HepG2 (cell line): ENCODE measurements around the gene PDK2. TPM values are rescaled to one million over a fixed set of nuclear protein-coding genes. Genes with fewer than 3 reads are reported as not detected.

ENCODE experiments used
- BCL6 ChIP-seq: IDR thresholded peaks from 2 replicates; pipeline ENCODE4 v1.6.1; 2016; ENCODE audit warnings: missing genetic modification reagents, missing compliant biosample characterization
- BORCS8-MEF2B ChIP-seq: sonication (generic); formaldehyde crosslinking; IDR thresholded peaks from 2 replicates; pipeline ENCODE4 v1.8.0; 2022; ENCODE audit warnings: mild to moderate bottlenecking, missing genetic modification reagents
- ESRRA ChIP-seq: sonication (generic); formaldehyde crosslinking; IDR thresholded peaks from 2 replicates; pipeline ENCODE4 v1.5.1; 2020; ENCODE audit warnings: mild to moderate bottlenecking, low read depth, missing genetic modification reagents
- FLYWCH1 ChIP-seq: sonication (generic); formaldehyde crosslinking; IDR thresholded peaks from 2 replicates; pipeline ENCODE4 v1.8.1; 2023; ENCODE audit warnings: mild to moderate bottlenecking, missing genetic modification reagents
- GPN1 ChIP-seq: sonication (generic); formaldehyde crosslinking; IDR thresholded peaks from 2 replicates; pipeline ENCODE4 v1.5.1; 2020; ENCODE audit warnings: missing genetic modification reagents, borderline replicate concordance
- HNRNPK ChIP-seq: fragments of 200-400 bp; formaldehyde crosslinking; IDR thresholded peaks from 2 replicates; pipeline ENCODE4 v1.6.1; 2018; ENCODE audit warnings: low read length, low read depth, moderate library complexity, mild to moderate bottlenecking; ENCODE audit not compliant: poor library complexity, severe bottlenecking
- MYC ChIP-seq: sonication (generic); formaldehyde crosslinking; IDR thresholded peaks from 2 replicates; pipeline ENCODE4 v1.9.0; 2021; ENCODE audit warnings: missing genetic modification reagents, borderline replicate concordance
- PRMT3 ChIP-seq: sonication (generic); formaldehyde crosslinking; IDR thresholded peaks from 2 replicates; pipeline ENCODE4 v1.8.1; 2022; ENCODE audit warnings: low read depth, mild to moderate bottlenecking, moderate library complexity, missing genetic modification reagents, borderline replicate concordance
- SALL2 ChIP-seq: sonication (generic); formaldehyde crosslinking; IDR thresholded peaks from 2 replicates; pipeline ENCODE4 v1.8.1; 2023; ENCODE audit warnings: mild to moderate bottlenecking, missing genetic modification reagents, inconsistent platforms
- SAP130 ChIP-seq: IDR thresholded peaks from 2 replicates; pipeline ENCODE4 v1.6.1; 2016; ENCODE audit warnings: low read depth
- ZFP90 ChIP-seq: sonication (generic); formaldehyde crosslinking; IDR thresholded peaks from 2 replicates; pipeline ENCODE4 v1.8.0; 2022; ENCODE audit warnings: missing genetic modification reagents, mild to moderate bottlenecking, inconsistent platforms, borderline replicate concordance
- ZNF138 ChIP-seq: sonication (generic); formaldehyde crosslinking; IDR thresholded peaks from 2 replicates; pipeline ENCODE4 v1.5.0; 2020; ENCODE audit warnings: mild to moderate bottlenecking, low read depth, missing genetic modification reagents
- ZNF432 ChIP-seq: sonication (generic); formaldehyde crosslinking; IDR thresholded peaks from 2 replicates; pipeline ENCODE4 v1.5.0; 2020; ENCODE audit warnings: missing genetic modification reagents, mild to moderate bottlenecking, borderline replicate concordance
- ZNF580 ChIP-seq: IDR thresholded peaks from 2 replicates; pipeline ENCODE4 v1.6.1; 2016; ENCODE audit warnings: low read depth, borderline replicate concordance
- ZNF598 ChIP-seq: sonication (generic); formaldehyde crosslinking; IDR thresholded peaks from 2 replicates; pipeline ENCODE4 v1.5.1; 2020; ENCODE audit warnings: mild to moderate bottlenecking, missing genetic modification reagents, borderline replicate concordance
- ZNF629 ChIP-seq: sonication (generic); formaldehyde crosslinking; conservative IDR thresholded peaks from 2 replicates; pipeline ENCODE4 v1.5.0; 2020; ENCODE audit warnings: missing genetic modification reagents
- polyA plus RNA-seq, 8 experiments: library from polyadenylated mRNA; depleted of rRNA in 3 of 8; stranded (reverse) in 7 of 8; unstranded in 1 of 8; fragments of >200 nt; fragmentation: Illumina TruSeq in 4 of 8; extraction: Trizol in 4 of 8; gene quantifications; 2 replicates each; pipeline versions ENCODE4 v1.2.1 to v1.2.3, GENCODE V29; 2011 to 2016; ENCODE audit warnings: low read depth in 4 of 8, missing spikeins in 1 of 8, mixed read lengths in 1 of 8; ENCODE audit not compliant: insufficient read depth in 1 of 8
- total RNA-seq, 5 experiments: library from RNA; depleted of rRNA; stranded (reverse); fragments of >200 nt; fragmentation: Illumina TruSeq; extraction: Trizol; gene quantifications; 2 replicates each; pipeline ENCODE4 v1.2.3, GENCODE V29; 2016; ENCODE audit warnings: low read depth in 1 of 5
- TF ChIP-seq, protein P1 (sequence below): sonication (generic); formaldehyde crosslinking; IDR thresholded peaks from 2 replicates; pipeline ENCODE4 v1.5.1; 2020; ENCODE audit warnings: missing genetic modification reagents, mild to moderate bottlenecking, borderline replicate concordance
- TF ChIP-seq, protein P2 (sequence below): sonication (generic); formaldehyde crosslinking; conservative IDR thresholded peaks from 2 replicates; pipeline ENCODE4 v1.4.0; 2020; ENCODE audit warnings: mild to moderate bottlenecking, missing genetic modification reagents, moderate library complexity
- TF ChIP-seq, protein P3 (sequence below): IDR thresholded peaks from 2 replicates; pipeline ENCODE4 v1.6.1; 2016; ENCODE audit warnings: missing biosample characterization, missing genetic modification reagents, low read depth
- TF ChIP-seq, protein P4 (sequence below): IDR thresholded peaks from 2 replicates; pipeline ENCODE4 v1.6.1; 2016; ENCODE audit warnings: mild to moderate bottlenecking

The PDK2 gene
- total and polyA plus RNA-seq, 2 of the 13 experiments (the other 11 are each of a cell fraction or from before 2014, with no cell fraction given) = 18.5 to 59.7 TPM

DNA sequence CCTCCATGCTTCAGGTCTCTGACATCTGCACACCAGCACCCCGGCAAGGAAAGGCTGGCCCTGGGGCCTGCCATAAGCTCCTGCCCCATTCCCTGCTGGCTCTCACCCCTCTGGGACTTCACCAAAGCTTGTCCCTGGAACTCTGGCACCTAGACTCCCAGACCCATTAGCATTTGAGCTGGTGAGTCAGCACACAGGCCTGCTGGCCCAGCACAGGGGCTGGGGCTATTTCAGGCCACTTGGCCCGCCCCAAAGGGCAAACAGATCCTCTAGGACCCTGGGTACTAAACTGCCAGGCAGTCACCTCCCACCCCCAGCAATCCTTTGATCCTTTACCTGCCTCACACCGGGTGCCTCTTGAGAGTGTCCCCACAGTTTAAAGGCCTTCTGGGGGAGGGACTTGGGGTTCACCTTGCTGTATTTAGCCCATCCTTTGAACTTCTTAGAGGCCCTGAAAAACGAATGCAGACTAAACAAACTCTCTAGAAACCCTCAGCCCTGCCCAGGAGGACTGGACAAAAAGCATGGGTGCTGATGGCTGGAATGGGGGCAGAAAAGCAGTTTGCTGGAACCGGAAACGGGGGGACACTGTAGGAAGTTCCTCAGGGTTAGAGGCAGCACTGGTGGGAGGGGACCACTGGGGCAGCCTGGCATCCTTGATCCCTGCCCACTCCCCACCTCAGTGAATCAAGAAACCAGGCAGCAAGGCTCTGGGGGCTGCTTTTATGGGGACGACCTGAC lies 38.0 kb downstream of the PDK2 start (continued):
- TF ChIP-seq, protein P1, sequence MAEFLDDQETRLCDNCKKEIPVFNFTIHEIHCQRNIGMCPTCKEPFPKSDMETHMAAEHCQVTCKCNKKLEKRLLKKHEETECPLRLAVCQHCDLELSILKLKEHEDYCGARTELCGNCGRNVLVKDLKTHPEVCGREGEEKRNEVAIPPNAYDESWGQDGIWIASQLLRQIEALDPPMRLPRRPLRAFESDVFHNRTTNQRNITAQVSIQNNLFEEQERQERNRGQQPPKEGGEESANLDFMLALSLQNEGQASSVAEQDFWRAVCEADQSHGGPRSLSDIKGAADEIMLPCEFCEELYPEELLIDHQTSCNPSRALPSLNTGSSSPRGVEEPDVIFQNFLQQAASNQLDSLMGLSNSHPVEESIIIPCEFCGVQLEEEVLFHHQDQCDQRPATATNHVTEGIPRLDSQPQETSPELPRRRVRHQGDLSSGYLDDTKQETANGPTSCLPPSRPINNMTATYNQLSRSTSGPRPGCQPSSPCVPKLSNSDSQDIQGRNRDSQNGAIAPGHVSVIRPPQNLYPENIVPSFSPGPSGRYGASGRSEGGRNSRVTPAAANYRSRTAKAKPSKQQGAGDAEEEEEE = no peak
- TF ChIP-seq ZNF138 (CRISPR knock-in tag) = no peak
- TF ChIP-seq SAP130 = peak; percentile 56
- no peak for TF ChIP-seq PRMT3 (CRISPR knock-in tag)
- TF ChIP-seq MYC (CRISPR knock-in tag) = peak; percentile 32; the same call in 1 of the 2 replicates
- peak; percentile 83 for TF ChIP-seq BCL6 (CRISPR knock-in tag)
- no peak for TF ChIP-seq SALL2
- no peak for TF ChIP-seq ZNF432
- TF ChIP-seq BORCS8-MEF2B = no peak
- no peak for TF ChIP-seq FLYWCH1 (CRISPR knock-in tag)
- TF ChIP-seq, protein P2, sequence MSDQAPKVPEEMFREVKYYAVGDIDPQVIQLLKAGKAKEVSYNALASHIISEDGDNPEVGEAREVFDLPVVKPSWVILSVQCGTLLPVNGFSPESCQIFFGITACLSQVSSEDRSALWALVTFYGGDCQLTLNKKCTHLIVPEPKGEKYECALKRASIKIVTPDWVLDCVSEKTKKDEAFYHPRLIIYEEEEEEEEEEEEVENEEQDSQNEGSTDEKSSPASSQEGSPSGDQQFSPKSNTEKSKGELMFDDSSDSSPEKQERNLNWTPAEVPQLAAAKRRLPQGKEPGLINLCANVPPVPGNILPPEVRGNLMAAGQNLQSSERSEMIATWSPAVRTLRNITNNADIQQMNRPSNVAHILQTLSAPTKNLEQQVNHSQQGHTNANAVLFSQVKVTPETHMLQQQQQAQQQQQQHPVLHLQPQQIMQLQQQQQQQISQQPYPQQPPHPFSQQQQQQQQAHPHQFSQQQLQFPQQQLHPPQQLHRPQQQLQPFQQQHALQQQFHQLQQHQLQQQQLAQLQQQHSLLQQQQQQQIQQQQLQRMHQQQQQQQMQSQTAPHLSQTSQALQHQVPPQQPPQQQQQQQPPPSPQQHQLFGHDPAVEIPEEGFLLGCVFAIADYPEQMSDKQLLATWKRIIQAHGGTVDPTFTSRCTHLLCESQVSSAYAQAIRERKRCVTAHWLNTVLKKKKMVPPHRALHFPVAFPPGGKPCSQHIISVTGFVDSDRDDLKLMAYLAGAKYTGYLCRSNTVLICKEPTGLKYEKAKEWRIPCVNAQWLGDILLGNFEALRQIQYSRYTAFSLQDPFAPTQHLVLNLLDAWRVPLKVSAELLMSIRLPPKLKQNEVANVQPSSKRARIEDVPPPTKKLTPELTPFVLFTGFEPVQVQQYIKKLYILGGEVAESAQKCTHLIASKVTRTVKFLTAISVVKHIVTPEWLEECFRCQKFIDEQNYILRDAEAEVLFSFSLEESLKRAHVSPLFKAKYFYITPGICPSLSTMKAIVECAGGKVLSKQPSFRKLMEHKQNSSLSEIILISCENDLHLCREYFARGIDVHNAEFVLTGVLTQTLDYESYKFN (CRISPR knock-in tag) = peak; percentile 77
- TF ChIP-seq ESRRA = no peak; the same call in 1 of the 2 replicates
- 0 out of 2 replicates have a peak, but pooled peaks have one; percentile 15 for TF ChIP-seq ZNF629
- TF ChIP-seq, protein P3, sequence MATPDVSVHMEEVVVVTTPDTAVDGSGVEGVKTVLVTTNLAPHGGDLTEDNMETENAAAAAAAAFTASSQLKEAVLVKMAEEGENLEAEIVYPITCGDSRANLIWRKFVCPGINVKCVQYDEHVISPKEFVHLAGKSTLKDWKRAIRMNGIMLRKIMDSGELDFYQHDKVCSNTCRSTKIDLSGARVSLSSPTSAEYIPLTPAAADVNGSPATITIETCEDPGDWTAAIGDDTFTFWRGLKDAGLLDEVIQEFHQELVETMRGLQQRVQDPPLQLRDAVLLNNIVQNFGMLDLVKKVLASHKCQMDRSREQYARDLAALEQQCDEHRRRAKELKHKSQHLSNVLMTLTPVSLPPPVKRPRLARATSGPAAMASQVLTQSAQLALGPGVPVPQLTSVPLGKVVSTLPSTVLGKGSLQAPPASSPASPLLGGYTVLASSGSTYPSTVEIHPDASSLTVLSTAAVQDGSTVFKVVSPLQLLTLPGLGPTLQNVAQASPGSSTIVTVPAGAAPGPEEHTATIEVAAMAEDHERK = no peak
- TF ChIP-seq, protein P4, sequence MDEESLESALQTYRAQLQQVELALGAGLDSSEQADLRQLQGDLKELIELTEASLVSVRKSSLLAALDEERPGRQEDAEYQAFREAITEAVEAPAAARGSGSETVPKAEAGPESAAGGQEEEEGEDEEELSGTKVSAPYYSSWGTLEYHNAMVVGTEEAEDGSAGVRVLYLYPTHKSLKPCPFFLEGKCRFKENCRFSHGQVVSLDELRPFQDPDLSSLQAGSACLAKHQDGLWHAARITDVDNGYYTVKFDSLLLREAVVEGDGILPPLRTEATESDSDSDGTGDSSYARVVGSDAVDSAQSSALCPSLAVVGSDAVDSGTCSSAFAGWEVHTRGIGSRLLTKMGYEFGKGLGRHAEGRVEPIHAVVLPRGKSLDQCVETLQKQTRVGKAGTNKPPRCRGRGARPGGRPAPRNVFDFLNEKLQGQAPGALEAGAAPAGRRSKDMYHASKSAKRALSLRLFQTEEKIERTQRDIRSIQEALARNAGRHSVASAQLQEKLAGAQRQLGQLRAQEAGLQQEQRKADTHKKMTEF (CRISPR knock-in tag) = peak; percentile 59; the same call in 1 of the 2 replicates
- no peak for TF ChIP-seq HNRNPK
- no peak for TF ChIP-seq ZNF598 (CRISPR knock-in tag)
- TF ChIP-seq ZNF580 (CRISPR knock-in tag) = no peak
- TF ChIP-seq ZFP90 (CRISPR knock-in tag) = 0 out of 2 replicates have a peak, but pooled peaks have one; percentile 58
- TF ChIP-seq GPN1 (CRISPR knock-in tag) = no peak
